Activated effector memory CD4-positive, alpha-beta T cell treated with Interleukin-2 at 50 U/mL for 16 hours (primary cell): ENCODE data around the gene MCC.

Source experiments
- DNase-seq: peaks from one replicate; pipeline ENCODE4 v3.0.0-alpha.2; 2020

MCC gene

GRCh38 chr5:113218200-113218599 lies 270.1 kb downstream of the MCC start:
- no peak for DNase-seq

- no peak for DNase-seq
Observed at GRCh38 chr5:113217619-113218184, 270.6 kb downstream of the MCC start.

- no peak for DNase-seq
Observed at GRCh38 chr5:113216545-113216944, 271.7 kb downstream of the MCC start.

DNA sequence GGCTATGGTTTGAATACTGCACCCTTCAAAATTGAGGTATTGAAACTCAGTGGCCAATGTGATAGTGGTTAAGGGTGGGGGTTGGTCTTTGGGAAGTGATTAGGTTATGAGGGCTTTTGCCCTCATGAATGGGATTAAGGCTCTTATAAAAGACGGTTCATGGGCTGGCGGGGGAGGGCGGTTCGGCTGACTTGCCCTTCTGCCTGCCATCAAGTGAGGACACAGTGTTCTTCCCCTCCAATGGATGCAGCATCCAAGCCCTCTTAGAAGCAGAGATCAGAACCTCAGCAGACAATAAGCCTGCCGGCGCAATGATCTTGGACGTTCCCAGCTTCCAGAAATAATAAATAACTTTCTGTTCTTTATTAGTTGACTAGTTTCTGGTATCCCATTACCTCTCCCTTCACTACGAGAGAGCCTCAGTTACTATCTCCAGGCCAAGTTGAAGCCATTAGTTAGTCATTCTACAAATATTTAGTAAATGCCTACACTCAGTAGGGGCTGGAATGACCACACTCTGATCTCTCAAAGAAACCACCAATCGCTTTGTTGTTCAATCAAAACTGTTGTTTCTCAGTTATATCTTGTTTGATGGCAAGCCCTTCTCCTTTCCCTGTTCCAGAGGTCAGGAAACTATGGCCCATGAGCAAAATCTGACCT lies 272.7 kb downstream of the MCC start:
- DNase-seq, result no peak

DNA sequence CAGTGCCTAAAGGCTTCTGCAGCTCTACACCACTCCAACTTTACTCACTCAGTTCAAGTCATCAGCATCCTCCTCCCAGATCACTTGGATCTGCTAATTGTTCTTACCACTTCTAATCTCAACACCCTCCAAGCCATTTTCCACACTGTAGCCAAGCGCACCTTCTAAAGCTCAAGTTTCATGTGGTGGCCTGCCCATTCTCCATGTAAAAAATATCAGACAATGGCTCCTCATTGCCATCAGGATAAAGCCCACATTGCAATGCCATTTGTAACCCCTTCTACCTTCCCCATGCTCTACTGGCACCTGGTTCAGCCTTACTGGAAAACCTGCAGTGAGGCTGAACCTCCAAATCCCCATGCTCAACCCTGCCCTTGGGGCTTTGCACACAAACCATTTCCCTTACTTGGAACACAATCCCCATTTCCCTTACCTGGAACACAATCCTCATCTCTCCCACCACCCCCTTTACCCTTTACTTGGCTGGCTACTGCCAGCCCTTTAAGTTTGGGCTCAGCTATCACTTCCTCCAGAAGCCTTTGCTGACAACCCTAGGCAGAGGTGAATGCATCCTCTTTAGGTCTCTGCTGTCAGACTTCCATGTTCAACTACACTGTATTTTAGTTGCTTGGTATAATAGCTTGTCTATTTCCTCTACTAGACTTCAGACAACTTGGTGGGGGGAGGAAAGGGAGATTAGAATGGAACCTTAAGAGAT lies 273.5 kb downstream of the MCC start:
- DNase-seq, result no peak

GRCh38 chr5:113213551-113214425 lies 274.5 kb downstream of the MCC start:
- DNase-seq, result no peak

GRCh38 chr5:113212244-113212920 lies 275.9 kb downstream of the MCC start:
- no peak for DNase-seq

DNA sequence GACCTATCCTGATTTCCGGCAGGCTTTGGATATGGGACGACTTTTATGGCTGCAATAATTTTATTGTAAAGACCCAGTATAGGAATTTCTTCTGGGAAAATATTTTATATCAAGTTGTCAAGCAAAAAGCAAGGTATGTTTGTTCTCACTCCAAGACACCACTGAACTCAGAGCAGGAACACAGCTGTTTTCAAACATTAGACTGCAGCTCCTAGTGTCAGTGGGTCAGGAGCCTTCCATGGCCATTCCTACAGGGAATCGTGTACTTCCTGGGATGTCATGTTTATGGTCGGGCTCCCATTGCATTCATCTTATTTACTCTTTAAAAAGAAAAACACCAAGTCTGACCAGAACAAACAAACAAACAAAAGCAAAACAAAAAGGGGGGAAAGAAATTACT lies 278.8 kb downstream of the MCC start:
- no peak for DNase-seq

- no peak for DNase-seq
Observed at GRCh38 chr5:113205807-113206206, 282.4 kb downstream of the MCC start.

DNA sequence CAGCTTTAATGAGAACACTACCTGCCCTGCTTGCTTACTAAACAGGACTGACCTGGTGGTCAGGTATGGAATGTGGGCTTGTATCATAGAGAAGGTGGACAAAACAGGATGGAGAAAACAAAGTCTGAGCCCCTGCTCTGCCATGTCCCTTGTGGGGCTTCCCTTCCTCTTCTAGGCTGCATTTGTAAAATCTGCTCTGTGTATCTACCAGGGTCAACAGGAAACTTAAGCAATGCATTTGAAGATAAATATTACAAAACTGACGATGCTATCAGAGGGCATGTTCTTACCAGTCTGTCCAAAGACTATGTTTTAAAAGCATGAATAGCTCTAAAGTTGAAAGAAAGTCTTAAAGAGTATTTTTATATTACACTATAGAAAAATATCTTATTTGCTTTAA lies 282.9 kb downstream of the MCC start:
- no peak for DNase-seq

DNA sequence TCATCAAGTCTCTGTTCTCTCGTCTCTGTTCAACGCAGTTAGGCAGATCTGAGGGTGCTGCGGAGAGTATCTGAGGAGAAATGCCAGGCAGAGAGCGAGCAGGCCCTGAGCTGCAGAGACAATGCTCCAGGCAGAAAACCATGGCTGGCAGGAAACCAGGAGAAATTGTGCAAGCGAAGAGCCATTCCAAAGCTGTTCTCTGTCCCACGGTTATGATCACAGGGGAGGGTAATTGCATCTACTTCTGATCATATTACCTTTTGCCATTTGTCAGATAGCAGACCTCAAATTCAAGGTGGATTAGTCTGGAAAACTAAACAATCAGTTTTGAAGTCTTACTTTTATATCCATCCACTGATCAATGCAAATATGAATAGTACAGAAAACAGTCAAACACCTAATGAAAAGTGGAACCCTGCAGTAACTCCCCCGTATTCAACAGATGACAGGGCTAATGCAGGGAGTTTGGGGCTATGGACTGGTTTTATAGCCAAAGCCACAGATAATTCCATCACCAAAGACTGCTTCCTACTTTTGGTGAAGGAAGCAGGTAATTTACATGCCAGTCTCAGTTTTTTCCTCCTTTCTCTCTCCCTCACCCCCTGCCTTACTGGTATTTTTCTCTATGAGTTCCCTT lies 283.6 kb downstream of the MCC start:
- no peak for DNase-seq

- DNase-seq, result no peak
Observed at GRCh38 chr5:113203916-113204315, 284.3 kb downstream of the MCC start.

GRCh38 chr5:113202746-113203716 lies 285.2 kb downstream of the MCC start:
- DNase-seq, result no peak

GRCh38 chr5:113202287-113202686 lies 286.0 kb downstream of the MCC start:
- DNase-seq, result no peak

GRCh38 chr5:113201715-113202114 lies 286.5 kb downstream of the MCC start:
- no peak for DNase-seq

- no peak for DNase-seq
Observed at GRCh38 chr5:113199122-113199905, 288.9 kb downstream of the MCC start.

- no peak for DNase-seq
Observed at GRCh38 chr5:113197456-113198200, 290.6 kb downstream of the MCC start.

DNA sequence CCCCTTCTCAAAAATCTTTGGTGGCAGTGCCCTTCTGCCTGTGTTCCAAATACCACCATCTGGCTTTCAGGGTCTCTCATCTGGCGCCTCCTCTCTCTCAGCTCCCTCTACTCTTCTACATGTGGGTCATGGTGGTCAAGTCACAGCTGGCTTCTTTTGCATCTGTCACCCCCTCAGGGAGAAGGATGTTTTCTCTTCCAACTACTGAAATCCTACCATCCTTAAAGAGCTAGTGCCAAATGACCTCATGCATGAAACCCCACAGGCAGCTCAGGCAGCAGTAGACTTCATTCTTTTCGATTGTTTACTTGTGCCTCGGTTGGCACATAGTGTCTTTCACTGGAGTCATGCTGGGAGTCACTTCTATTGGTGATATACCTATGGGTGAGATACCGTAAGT lies 292.5 kb downstream of the MCC start:
- no peak for DNase-seq

- no peak for DNase-seq
Observed at GRCh38 chr5:113195251-113195650, 293.0 kb downstream of the MCC start.
